Stimulated activated CD8-positive, alpha-beta memory T cell treated with anti-CD3 and anti-CD28 coated beads, Interleukin-12 subunit alpha, Interleukin-12 subunit beta, amount 100 ng/mL, for 1 hour (primary cell): ENCODE data around the gene CCL18.
"Not testable (repeated sequence)": the region's sequence is repeated elsewhere in the genome, so short reads cannot be mapped to it uniquely, and the experiment has no call there.

Experiments used
- DNase-seq: peaks from one replicate; pipeline ENCODE4 v3.0.0-alpha.2; 2020; ENCODE audit warnings: low read depth

Gene CCL18

GRCh38 chr17:36104701-36105181 lies 40.7 kb downstream of the CCL18 start:
- DNase-seq, result no peak

- no peak for DNase-seq
Measured at GRCh38 chr17:36105781-36106492, 41.9 kb downstream of the CCL18 start.

- no peak for DNase-seq
Measured at GRCh38 chr17:36106493-36106835, 42.4 kb downstream of the CCL18 start.

GRCh38 chr17:36107660-36108059 lies 43.6 kb downstream of the CCL18 start:
- DNase-seq, result no peak

GRCh38 chr17:36108265-36108664 lies 44.2 kb downstream of the CCL18 start:
- DNase-seq, result not testable (repeated sequence)

- DNase-seq, result no peak
Measured at GRCh38 chr17:36111068-36111490, 47.0 kb downstream of the CCL18 start.

- DNase-seq, result no peak
Measured at GRCh38 chr17:36112572-36112971, 48.5 kb downstream of the CCL18 start.

- not testable (repeated sequence) for DNase-seq
Measured at GRCh38 chr17:36113131-36113530, 49.1 kb downstream of the CCL18 start.

GRCh38 chr17:36114971-36115648 lies 51.0 kb downstream of the CCL18 start:
- DNase-seq, result not testable (repeated sequence)

GRCh38 chr17:36115649-36115977 lies 51.5 kb downstream of the CCL18 start:
- not testable (repeated sequence) for DNase-seq

GRCh38 chr17:36117505-36118382 lies 53.7 kb downstream of the CCL18 start:
- no peak for DNase-seq

GRCh38 chr17:36118477-36119353 lies 54.6 kb downstream of the CCL18 start:
- DNase-seq, result no peak

GRCh38 chr17:36120221-36120620 lies 56.1 kb downstream of the CCL18 start:
- no peak for DNase-seq

GRCh38 chr17:36121099-36121498 lies 57.0 kb downstream of the CCL18 start:
- not testable (repeated sequence) for DNase-seq
